SIG-M5 treated with dmso at 0.1 percent for 504 hours (cell line): ENCODE measurements around the gene CASD1.

Experiments used
- DNase-seq: peaks from one replicate; lab custom pipeline; 2025; ENCODE audit not compliant: unreplicated experiment; lab: John Stamatoyannopoulos, UW

The CASD1 gene

DNA sequence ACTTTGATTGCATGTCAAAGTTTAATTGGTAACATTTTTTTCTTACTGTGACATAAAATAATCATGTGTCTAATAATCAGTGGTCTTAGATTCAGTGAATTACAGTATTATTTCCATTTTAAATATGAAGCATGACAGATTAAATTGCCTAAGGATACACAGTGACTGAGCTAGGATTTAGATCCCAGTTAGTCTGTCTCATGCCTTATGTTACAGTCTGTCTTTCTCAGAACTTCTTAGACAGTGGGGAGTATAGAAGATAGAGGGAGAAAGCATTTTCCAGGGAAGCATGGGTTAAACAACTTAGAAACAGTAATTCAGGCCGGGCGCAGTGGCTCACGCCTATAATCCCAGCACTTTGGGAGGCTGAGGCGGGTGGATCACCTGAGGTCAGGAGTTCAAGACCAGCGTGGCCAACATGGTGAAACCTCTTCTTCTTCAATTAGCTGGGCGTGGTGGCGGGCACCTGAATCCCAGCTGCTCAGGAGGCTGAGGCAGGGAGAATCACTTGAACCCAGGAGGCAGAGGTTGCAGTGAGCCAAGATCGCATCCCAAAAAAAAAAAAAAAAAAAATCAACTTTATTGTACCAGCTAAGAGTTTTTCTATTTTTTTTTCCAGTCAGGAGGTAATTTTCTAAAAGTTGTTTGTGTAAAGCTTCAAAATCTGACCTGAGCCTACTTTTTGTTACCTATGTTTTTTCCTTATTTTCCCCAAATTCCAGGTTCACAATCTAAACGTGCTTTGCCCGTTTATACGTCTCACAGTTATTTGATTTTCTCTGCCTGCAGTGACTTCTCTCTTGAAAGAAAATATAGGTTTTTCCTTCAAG, 3.3 kb downstream of the CASD1 start:
- no peak for DNase-seq

DNA sequence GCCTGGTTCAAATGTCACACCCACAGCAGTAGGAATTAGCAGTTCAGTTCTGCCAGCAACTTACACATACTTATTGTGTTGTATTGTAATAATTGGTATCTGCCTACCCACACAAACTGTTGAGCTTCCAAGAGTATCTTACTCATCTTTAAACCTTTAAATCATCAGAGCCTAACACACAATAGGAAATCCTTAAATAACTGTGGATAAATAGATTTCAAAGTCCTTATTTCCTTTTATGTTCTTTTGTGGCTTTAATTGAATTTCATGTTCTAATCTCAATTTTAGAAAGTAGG, 3.9 kb downstream of the CASD1 start:
- DNase-seq = no peak

DNA sequence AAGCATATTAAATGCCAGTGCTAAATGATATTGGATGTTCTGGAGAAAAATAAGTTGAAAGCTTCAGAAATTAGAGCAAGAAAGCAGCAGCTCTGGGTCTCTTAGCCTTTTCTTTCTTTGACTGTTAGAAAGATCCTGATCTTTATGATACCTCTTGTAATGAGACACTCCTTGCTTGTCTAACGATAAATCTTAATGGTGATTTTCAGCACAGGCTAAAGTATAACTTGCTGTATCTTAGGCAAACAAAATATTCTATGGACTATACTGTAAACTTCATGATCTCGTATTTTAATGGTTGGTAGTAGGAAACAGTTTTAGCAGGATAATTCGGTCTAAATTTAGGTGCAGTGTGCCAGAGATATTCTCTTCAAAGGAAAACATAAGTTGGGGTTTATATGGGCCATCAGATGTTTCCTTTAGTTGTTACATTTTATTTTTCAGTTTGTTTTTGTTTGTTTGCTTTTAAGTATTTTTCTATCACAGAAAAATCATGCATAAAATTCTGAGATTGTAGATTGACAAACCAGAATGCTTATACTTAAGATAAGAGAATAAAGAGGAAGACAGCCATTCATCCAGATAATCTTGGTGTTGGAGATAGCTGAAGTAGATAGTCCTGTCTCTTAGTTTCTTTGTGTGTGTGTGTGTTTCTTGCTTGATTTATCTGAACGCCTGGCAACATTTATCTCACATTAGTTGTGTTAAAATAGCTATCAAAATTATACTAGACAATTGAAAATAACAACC, 4.7 kb downstream of the CASD1 start:
- no peak for DNase-seq

DNA sequence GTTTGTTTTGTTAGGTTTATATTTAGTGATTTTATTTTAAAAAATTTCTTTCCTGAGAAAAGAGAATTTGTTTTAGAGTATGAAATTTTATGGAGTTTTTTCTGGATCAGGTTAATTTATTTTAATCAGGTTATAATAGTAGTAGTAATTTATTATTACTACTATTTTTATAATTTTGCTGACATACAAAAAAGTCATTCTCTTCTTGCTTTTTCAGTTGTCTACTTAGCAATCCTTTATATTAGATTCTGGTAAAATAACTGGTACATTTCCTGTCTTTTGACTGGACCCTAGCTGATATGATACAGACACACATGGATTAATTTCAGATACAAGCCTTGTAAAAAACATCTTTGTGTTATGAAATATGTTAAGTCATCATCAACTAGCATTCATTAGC, 5.3 kb downstream of the CASD1 start:
- DNase-seq = no peak

DNA sequence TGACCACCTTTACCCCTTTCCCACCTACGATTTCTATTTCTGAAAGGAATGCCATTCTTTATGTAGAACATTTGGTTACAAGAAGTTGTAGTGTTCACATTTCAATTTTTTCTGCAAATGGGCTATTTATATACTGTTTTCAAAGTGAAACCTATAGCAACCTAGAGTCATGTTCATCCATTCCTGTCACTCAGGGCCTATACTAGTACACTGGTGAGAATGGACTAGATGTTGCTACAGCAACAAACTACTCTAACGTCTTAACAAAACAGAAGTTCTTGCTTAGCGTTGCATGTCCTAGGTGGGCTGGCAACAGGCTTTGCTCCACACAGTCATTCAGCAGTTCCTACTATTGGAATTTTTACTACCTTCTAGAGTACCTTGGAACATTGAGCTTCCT, 16.3 kb downstream of the CASD1 start:
- no peak for DNase-seq

DNA sequence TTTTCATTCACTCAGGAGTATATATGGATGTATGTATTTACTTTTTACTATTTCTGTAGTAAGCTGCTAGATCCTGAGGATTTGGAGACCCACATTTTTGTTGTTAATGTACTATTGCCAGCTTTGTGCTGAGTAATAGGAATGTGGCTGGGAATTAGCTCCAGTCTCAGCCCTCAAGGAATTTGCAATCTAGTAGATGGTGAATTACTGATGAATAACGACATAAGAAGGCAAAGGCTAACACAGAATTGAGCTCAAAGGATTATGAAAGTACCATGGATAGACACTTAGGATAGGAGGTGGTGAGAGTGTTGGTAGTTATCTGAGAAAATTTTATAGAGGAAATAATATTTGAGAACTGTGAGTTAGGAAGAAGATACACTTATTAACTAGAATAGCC, 19.9 kb downstream of the CASD1 start:
- no peak for DNase-seq

DNA sequence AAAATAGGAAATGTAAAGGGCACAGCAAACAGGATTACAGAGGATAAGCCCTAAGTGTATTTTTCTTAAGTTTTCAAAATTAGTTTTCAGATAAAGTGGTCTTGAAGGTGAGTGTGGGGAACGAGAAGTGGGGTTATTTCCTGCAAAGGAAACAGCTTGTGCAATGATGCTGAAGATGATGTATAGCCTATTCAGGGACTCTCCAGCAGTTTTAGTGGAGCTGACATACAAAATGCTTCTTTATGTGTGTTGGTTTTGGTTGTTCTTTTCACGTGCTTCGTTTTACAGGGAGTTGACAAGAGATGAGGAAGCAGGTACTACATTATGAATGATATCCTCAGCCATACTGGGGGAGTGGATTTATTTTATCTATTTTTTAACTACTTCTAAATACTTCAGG, 20.5 kb downstream of the CASD1 start:
- DNase-seq = no peak

DNA sequence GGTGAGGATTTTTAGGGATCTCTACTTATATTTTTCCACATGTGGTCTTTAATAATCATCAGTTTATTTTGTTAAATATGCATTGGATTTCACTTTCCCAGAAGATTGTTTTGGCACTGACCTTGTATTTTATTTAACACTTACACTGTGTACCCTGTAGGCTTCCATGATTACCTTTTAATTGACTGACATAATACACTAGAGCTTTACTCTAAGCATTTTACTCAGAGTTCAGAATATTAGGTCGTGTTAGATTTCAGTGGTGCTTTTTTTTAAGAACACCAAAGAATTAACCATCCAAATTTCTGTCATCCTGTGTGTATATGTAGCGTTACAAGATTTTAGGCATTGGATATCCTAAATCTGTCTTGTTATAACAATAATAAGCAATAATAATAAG, 23.1 kb downstream of the CASD1 start:
- no peak for DNase-seq

DNA sequence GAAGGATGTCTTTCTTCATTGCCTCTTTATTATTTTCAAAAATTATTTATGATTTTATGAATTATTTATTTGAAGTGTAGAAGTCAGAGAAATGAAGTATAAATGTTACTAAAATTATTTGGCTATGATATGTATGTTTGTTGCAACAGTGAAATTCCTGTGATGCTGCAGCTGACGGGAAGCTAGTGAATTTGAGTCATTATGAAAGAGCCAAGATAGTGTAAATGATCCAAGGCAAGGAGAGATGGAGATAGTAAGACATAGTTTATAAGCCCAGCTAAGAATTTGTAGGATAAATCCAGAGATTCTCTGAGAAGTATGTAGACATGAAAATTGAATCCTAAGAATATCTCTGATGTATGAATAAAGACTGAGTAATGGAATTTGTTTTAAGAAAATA, 30.8 kb downstream of the CASD1 start:
- no peak for DNase-seq

DNA sequence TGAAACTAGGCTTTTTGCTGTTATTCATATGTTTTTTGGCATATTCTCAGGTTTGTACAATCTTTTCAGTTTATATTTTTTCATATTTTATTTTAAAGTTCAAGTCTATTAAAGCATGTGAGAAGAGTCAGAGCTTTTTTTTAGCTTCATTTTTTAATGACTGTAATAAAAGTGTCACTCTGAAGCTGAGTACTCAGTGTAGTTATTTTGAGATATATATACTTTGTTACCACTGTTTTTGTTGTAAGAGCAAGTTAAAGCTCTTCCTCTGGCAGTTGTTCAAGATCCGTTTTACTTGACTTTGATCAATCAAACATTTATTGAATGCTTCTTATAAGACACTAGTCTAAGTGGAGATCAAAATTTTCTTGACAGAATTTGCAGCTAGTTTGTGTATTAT, 37.5 kb downstream of the CASD1 start:
- DNase-seq = no peak

DNA sequence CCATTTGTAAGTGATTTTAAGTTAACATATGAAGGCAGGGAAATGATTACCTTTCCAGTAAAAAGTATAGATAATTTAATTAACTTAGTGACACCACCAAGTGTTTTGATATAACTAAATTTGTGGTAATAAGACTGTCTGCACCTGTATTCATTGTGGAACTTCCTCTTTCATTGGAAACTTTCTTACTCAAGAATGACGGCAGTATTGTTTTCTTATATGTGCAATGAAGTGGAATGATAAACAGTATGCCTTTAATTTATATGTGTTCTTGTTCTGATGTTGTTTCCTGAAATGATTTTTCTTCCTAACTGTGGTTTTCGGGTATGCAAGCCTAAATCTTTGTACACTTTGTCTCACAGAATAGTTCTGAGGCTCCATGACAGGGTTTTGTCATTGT, 46.4 kb downstream of the CASD1 start:
- no peak for DNase-seq

DNA sequence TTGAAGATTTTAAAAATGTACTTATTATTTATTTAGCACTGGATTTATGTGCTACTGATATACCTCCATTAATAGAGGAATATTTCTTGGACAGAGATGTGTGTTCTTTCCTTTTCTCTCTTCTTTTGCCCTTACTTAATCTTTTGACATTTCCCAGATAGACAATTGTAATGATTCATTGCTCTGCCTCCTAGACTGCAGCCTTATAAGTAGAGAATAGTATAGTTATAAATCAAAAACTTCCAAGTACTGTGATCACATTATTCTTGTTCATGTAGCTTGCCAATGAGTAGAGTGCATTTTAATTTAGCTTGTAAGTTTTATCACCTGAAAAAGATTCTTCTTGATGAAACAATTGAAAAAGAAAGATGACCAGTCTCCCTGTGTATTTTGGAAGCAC, 47.6 kb downstream of the CASD1 start:
- no peak for DNase-seq

DNA sequence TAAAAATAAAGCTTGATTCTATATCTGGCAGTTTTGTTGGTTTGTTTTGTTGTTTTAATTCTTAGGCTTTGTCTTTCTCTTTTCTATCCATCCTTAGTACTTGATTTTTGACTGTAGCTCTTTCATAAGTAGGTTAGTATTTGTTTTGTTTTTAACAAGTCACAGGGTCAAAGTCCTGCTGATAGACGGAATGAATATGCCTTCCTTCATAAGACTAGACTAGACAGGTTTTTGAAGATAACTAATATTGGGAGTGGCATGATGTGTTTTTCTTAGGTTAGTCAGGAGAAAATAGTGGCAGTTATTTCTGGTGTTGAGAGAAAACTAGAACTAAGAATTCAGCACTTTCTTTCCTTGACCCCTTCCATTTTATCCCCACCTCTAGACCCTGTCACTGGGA, 50.4 kb downstream of the CASD1 start:
- DNase-seq = no peak

DNA sequence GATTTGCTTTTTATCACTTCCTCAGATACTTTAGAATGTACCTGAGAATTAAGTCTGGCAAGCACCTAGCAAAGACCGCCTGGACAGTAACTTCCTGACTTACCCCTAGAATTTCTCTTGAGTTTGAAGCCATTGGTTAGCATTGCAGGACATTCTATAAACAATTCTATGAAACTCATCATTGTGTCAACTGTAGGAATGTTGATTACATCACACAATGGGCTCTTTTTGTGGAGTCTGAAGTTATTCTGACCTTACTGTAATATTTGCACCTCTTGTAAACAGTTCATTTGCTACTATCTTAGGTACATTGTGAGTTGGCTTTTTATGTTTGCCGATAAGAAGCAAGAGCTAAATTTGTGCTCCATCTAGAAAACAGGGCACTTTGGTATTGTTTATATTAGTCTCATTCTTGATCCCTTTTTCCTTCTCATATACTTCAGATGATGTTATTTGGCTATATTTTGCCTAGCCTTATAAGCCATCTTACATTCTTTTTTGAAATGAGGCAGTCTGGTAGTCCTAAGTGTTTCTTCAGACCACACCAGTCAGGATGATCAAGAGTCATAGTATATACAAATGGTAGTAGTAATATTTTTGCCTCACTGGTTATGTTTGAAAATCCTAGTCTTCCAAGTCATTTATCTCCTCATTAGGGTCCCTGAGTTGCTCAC, 52.4 kb downstream of the CASD1 start:
- no peak for DNase-seq

DNA sequence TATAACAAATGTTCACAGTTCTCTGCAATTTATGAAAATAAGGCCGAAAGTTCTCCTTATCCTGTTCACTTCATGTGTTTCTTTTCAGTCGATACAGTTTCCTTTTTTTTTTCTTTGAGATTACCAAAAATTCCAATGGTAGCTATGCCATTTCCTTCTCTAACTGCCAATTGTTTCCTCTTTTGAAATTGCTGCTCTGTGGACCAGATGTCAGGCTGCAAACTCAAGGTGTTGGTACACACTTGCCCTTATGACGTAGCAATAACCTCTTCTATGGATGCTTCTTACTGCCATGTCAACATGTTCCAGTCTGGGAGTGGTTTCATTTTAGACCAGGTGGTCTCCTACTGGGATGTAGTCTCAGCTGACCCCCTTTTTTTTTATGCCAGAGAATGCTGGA, 52.9 kb downstream of the CASD1 start:
- DNase-seq = no peak

DNA sequence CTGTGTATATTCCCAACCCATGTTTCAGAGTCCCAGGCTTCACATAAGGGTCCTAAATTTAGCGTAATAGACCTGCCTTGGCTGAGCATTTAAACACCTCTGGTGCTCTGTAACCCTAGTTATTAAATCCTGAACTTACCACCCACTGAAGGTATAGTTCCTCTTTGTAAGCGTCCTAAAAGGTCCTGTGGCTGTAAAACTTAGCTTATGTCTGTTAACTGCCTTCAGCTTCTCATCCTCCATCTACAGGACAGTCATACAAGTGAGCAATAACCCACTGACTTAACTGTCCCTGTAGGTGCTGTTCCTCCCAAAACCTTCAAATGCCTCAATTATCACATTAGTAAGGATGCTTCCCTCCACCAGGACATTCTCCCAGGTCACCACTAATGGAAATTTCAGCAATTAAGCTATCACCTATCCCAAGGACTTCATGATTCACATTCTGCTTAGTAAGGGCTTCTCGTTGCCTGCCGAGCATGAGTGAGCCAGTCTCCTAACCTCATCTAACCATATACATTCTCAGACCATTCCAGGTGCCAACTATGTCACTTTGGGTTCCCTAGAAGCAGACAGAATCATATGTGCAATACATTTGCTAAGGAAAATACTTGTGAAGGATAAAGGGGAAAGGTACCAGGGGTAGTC, 55.8 kb downstream of the CASD1 start:
- DNase-seq = no peak

DNA sequence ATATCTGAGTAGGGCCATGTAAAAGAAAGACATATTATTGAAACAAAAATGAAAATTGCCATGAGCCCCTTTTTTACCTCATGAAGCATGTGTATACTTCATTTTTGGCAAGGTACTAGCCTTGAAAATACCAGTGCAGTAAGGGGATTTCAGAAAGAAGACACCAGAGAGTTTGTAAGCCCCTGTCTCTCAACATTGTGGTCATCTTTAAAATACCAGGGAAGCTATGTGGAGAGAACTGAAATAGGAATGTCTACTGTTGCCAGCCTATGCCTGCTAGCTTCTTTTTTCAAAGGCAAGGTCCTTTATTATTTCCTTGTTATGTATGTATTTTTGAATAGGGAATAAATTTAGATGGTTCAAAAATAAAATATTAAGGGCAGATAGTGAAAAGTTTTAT, 57.8 kb downstream of the CASD1 start:
- DNase-seq = no peak

DNA sequence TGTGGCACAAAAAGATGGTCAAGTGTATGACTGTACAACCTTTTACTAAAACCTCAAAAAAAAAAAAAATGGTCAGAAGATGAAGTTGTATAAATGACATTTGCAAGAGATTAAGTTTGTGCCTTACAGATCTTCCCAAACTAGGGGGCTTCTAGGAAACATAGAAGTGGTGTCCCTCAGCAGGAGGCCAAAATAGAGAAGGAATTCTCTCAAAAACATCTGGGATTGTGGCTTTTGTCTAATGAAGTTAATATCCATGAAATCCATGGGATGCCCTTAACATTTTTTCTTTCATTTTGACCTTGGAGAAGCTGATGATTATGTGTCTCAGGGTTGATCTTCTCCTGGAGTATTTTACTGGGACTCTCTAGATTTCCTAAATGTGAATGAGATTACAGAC, 62.2 kb downstream of the CASD1 start:
- no peak for DNase-seq

DNA sequence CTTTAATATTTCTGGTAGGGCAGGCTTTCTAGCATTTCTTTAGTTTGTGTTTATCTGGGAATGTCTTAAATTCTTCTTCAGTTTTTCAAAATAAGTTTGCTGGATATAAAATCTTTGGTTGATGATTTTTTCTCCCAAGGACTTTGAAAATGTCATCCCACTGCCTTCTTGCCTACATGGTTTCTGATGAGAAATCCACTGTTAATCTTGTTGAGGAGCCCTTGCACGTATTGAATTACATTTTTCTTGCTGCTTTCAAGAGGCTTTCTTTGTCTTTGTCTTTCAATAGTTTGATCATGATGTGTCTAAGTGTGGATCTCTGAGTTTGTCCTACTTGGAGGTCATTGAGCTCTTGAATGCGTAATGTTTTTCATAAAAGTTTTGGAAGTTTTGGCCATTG, 66.0 kb downstream of the CASD1 start:
- DNase-seq = no peak

DNA sequence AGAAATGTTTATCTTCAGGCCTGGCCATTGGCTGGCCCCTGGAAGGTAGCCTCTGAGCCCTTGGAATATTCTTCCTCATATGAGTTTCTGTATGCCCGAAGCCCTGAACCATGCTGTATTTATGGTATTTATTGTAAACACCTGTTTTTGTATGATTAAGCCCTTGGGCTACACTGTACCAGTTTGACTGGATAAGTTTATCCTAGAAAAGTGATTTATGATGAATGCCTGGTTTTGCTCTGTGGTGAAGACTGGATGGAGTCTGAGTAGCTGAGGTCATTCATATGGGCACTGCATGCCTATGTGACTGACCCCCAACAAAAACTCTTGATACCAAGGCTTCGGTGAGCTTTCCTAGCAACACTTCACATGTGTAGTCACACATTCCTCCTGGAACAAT, 66.7 kb downstream of the CASD1 start:
- no peak for DNase-seq

DNA sequence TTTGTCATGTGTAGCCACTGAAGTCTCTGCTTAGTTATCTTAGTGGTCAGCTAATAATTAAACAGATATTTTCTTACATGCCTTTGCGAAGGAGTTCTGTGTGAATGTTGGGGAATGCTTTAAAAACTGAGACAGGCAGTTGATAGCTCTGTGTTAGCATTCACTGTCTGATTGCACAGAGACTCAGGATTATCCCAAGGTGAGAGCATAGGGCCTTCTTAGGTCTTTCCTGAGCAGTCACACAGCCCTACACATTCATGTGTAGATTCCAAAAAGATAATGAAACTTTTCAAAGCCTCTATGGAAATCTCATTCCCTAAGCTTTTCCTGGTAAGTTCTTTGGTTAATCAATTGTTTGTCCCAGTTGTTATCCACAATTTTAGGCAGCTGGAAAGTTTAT, 67.7 kb downstream of the CASD1 start:
- DNase-seq = no peak

DNA sequence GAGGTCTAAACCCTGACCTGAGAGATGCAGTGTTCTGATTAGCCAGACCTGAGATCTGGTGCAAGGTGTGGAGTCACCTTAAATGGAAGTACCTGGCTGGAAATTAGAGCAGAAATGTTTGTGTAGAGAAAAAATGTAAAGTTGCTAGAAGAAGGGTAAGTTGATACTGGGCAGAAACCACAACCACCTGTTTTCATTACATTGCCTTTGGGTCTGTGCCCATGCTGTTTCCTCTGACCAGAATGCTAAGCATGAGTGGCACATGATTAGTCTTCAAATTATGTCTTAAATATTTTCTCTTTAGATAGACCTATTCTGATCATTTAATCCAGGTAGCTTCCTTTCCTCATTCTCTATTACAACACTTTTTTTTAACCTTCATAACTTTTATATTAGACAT, 69.0 kb downstream of the CASD1 start:
- no peak for DNase-seq
